ENCODE measurements around the gene DDX43. TPM values are rescaled to one million over a fixed set of nuclear protein-coding genes. Genes with fewer than 3 reads are reported as not detected.
A peak's percentile ranks its signal among the peaks of the same experiment; 100 is the strongest.

The DDX43 gene
- total and polyA plus RNA-seq, 10 of the 15 experiments (the other 5 are each of a cell fraction or from before 2014, with no cell fraction given) = 0.12 TPM; not detected in 9

- no peak for TF ChIP-seq E2F8 (IDR thresholded peaks at IDR 0.05; ENCODE audit: low read depth, partially characterized antibody)
- no peak for TF ChIP-seq NR2C2 (IDR thresholded peaks at IDR 0.05; ENCODE audit: borderline replicate concordance, control insufficient read depth, insufficient read length, low read depth)
- no peak for TF ChIP-seq CBFB (IDR thresholded peaks at IDR 0.05; ENCODE audit: low read depth)
- peak; percentile 28; the same call in 1 of the 2 replicates for TF ChIP-seq MLLT1 (IDR thresholded peaks at IDR 0.05)
- 0 out of 2 replicates have a peak, but pooled peaks have one; percentile 41 for TF ChIP-seq TAF1 (IDR thresholded peaks at IDR 0.05; ENCODE audit: borderline replicate concordance, low read depth, low read length)
- no peak for TF ChIP-seq ZSCAN29 (IDR thresholded peaks at IDR 0.05)
- no peak; the same call in 1 of the 2 replicates for TF ChIP-seq IKZF1 (conservative IDR thresholded peaks at IDR 0.05)
- TF ChIP-seq TCF3 (IDR thresholded peaks at IDR 0.05; ENCODE audit: borderline replicate concordance, insufficient read depth, low read depth, low read length) = no peak
- TF ChIP-seq SRF (IDR thresholded peaks at IDR 0.05; ENCODE audit: low read depth in 2 of 2, low read length in 2 of 2) = no peak
- peak; percentile 4 for TF ChIP-seq PML (IDR thresholded peaks at IDR 0.05; ENCODE audit: low read length)
- no peak for TF ChIP-seq NR2C1 (IDR thresholded peaks at IDR 0.05)
- no peak for TF ChIP-seq FOS (IDR thresholded peaks at IDR 0.05; ENCODE audit: borderline replicate concordance, extremely low read depth, insufficient read length)
- no peak for TF ChIP-seq REST (IDR thresholded peaks at IDR 0.05; ENCODE audit: low read depth, low read length)
- no peak for TF ChIP-seq NR2F1 (conservative IDR thresholded peaks at IDR 0.05)
- TF ChIP-seq STAT1 (conservative IDR thresholded peaks at IDR 0.05) = no peak
- 0 out of 2 replicates have a peak, but pooled peaks have one; percentile 29 for TF ChIP-seq CBX5 (IDR thresholded peaks at IDR 0.05; ENCODE audit: low read depth)
- TF ChIP-seq CREM (IDR thresholded peaks at IDR 0.05; ENCODE audit: low read depth) = peak; percentile 44; the same call in 1 of the 2 replicates
- no peak for TF ChIP-seq GABPA (IDR thresholded peaks at IDR 0.05; ENCODE audit: low read depth)
- TF ChIP-seq SIN3A (IDR thresholded peaks at IDR 0.05; ENCODE audit: low read depth, low read length) = no peak
- 0 out of 2 replicates have a peak, but pooled peaks have one; percentile 50 for TF ChIP-seq GATAD2B (conservative IDR thresholded peaks at IDR 0.05; ENCODE audit: low read depth)
- peak in 1 of 2 experiments; percentile 12; a peak in 1 of 4 replicates for TF ChIP-seq IKZF2 (IDR thresholded peaks at IDR 0.05)
- no peak for TF ChIP-seq ZNF24 (IDR thresholded peaks at IDR 0.05)
- no peak for TF ChIP-seq YBX1 (IDR thresholded peaks at IDR 0.05)
- TF ChIP-seq FOXM1 (IDR thresholded peaks at IDR 0.05; ENCODE audit: low read depth, low read length) = peak; percentile 12
These were observed 56.8 kb downstream of the DDX43 start (continued) for GRCh38 chr6:73451223-73452106.
